Suprapubic skin (tissue), 4 donors: ENCODE results near the gene DNAH2.

ENCODE experiments used
- CTCF ChIP-seq, 2 donors: fragments of 200-600 bp in 1 of 2; fragments of 450-650 bp in 1 of 2; sonication (generic) in 1 of 2; IDR thresholded peaks; one replicate each; pipeline ENCODE4 v1.5.1; 2016 to 2019; ENCODE audit warnings: antibody characterized with exemption in 2 of 2, mild to moderate bottlenecking in 1 of 2, moderate library complexity in 1 of 2
- EP300 ChIP-seq: sonication (generic); formaldehyde crosslinking; IDR thresholded peaks from one replicate; pipeline ENCODE4 v1.6.1; 2017; ENCODE audit warnings: antibody characterized with exemption
- POLR2A ChIP-seq, 2 donors: fragments of 450-650 bp; IDR thresholded peaks; one replicate each; pipeline ENCODE4 v1.6.1; 2017; ENCODE audit warnings: antibody characterized with exemption in 2 of 2, mild to moderate bottlenecking in 2 of 2, moderate library complexity in 2 of 2
- POLR2AphosphoS5 ChIP-seq, 3 donors: sonication (generic); formaldehyde crosslinking; IDR thresholded peaks; one replicate each; pipeline ENCODE4 v1.6.1; 2017; ENCODE audit warnings: antibody characterized with exemption in 3 of 3

DNA sequence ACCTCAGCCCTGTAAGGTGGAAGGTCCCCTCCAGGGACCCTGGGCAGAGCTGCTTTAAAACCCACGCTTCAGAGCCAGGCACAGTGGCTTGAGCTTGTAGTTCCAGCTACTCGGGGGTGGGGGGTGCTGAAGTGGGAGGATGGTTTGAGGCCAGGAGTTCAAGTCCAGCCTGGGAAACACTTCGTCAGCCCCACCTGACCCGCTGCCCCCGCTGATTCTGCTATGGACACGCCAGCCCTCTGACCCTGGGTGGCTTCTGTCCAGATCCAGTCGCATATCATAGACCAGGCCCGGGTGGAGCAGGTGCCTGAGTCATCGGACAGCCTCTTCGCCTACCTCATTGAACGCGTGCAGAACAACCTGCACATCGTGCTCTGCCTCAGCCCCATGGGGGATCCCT, 81.3 kb downstream of the DNAH2 start:
- TF ChIP-seq CTCF (IDR thresholded peaks at IDR 0.05) (no peak), POLR2A (IDR thresholded peaks at IDR 0.05) (no peak), POLR2AphosphoS5 (IDR thresholded peaks at IDR 0.05) (no peak), EP300 (no peak)
